CD1c-positive myeloid dendritic cell (primary cell): ENCODE results near the gene CPA5.
A peak's percentile ranks its signal among the peaks of the same experiment; 100 is the strongest.

ENCODE experiments used
- DNase-seq: peaks from one replicate; pipeline ENCODE4 v3.0.0-alpha.2; 2016; ENCODE audit errors: extremely low spot score

Gene CPA5

GRCh38 chr7:130397051-130397757 lies 52.6 kb downstream of the CPA5 start:
- DNase-seq, result no peak

- no peak for DNase-seq
Observed at GRCh38 chr7:130397758-130398073, 53.1 kb downstream of the CPA5 start.

- peak; percentile 29 for DNase-seq
Observed at GRCh38 chr7:130398526-130399090, 54.0 kb downstream of the CPA5 start.

GRCh38 chr7:130400120-130400572 lies 55.5 kb downstream of the CPA5 start:
- DNase-seq, result no peak

GRCh38 chr7:130401101-130401500 lies 56.5 kb downstream of the CPA5 start:
- no peak for DNase-seq

- no peak for DNase-seq
Observed at GRCh38 chr7:130401578-130401977, 57.0 kb downstream of the CPA5 start.

- DNase-seq, result no peak
Observed at GRCh38 chr7:130405003-130405402, 60.4 kb downstream of the CPA5 start.

- DNase-seq, result no peak
Observed at GRCh38 chr7:130409067-130409711, 64.6 kb downstream of the CPA5 start.

- no peak for DNase-seq
Observed at GRCh38 chr7:130409712-130410072, 65.1 kb downstream of the CPA5 start.

GRCh38 chr7:130410868-130411541 lies 66.4 kb downstream of the CPA5 start:
- DNase-seq, result no peak

GRCh38 chr7:130413201-130413600 lies 68.6 kb downstream of the CPA5 start:
- no peak for DNase-seq

- peak; percentile 10 for DNase-seq
Observed at GRCh38 chr7:130415006-130415405, 70.4 kb downstream of the CPA5 start.

GRCh38 chr7:130417213-130417612 lies 72.6 kb downstream of the CPA5 start:
- no peak for DNase-seq

GRCh38 chr7:130418306-130418705 lies 73.7 kb downstream of the CPA5 start:
- no peak for DNase-seq
